Fibroblast of mammary gland (primary cell): Measurements from ENCODE around the gene MINDY4.

Source experiments
- DNase-seq: peaks from one replicate; pipeline ENCODE4 v3.0.0-alpha.2; 2010; ENCODE audit warnings: low read depth
- H3K4me3 ChIP-seq: 2 replicates; pipeline ENCODE4 v1.5.1; 2011; ENCODE audit warnings: low read depth, mild to moderate bottlenecking, low read length, moderate library complexity; ENCODE audit not compliant: control insufficient read depth
- TF ChIP-seq, protein P1 (sequence below): conservative IDR thresholded peaks from 2 replicates; pipeline ENCODE4 v1.5.1; 2011; ENCODE audit warnings: low read depth, low read length, inconsistent platforms; ENCODE audit not compliant: control insufficient read depth, insufficient read depth

The MINDY4 gene

DNA sequence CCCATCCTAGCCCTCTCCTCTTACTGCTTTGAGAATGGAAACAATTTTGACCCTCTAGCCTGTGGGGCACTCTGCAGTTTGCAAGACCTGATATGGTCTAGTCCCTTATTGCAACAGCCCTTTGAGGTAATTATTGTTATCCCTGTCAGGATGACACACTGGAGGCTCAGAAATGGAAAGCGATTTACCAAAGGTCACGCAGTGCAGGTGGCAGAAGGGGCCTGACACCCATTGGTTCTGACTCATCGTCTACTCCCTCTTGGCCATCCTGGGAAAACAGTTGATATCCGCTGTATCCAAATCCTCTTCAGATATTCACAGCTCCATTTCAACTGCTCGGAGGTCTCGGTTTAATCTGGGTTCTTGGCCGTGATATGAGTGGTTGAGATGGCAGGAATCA lies 95.7 kb downstream of the MINDY4 start:
- DNase-seq = no peak
- no peak overlapping the region for H3K4me3 ChIP-seq
- TF ChIP-seq, protein P1, sequence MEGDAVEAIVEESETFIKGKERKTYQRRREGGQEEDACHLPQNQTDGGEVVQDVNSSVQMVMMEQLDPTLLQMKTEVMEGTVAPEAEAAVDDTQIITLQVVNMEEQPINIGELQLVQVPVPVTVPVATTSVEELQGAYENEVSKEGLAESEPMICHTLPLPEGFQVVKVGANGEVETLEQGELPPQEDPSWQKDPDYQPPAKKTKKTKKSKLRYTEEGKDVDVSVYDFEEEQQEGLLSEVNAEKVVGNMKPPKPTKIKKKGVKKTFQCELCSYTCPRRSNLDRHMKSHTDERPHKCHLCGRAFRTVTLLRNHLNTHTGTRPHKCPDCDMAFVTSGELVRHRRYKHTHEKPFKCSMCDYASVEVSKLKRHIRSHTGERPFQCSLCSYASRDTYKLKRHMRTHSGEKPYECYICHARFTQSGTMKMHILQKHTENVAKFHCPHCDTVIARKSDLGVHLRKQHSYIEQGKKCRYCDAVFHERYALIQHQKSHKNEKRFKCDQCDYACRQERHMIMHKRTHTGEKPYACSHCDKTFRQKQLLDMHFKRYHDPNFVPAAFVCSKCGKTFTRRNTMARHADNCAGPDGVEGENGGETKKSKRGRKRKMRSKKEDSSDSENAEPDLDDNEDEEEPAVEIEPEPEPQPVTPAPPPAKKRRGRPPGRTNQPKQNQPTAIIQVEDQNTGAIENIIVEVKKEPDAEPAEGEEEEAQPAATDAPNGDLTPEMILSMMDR = no peak

DNA sequence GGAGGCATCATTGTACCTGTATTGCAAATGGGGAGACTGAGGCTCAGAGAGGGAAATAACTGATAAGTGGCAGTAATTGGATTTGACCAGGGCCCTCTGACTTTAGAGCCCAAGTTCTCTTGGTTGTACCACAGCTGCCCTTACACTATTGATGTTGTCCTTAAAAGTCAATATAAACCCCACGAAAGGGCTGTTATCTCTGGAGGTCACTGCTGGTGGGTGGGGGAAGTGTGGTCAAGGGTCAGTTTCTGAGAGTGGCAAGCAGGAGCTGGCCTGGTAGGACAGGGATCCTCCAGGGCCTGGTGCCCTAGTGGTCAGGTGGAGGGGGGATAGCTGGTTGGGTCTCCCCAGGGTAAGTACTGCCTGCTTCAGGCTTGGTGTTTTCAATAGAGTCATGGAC lies 96.3 kb downstream of the MINDY4 start:
- TF ChIP-seq, protein P1 = no peak
- no peak overlapping the region for H3K4me3 ChIP-seq
- DNase-seq = no peak

DNA sequence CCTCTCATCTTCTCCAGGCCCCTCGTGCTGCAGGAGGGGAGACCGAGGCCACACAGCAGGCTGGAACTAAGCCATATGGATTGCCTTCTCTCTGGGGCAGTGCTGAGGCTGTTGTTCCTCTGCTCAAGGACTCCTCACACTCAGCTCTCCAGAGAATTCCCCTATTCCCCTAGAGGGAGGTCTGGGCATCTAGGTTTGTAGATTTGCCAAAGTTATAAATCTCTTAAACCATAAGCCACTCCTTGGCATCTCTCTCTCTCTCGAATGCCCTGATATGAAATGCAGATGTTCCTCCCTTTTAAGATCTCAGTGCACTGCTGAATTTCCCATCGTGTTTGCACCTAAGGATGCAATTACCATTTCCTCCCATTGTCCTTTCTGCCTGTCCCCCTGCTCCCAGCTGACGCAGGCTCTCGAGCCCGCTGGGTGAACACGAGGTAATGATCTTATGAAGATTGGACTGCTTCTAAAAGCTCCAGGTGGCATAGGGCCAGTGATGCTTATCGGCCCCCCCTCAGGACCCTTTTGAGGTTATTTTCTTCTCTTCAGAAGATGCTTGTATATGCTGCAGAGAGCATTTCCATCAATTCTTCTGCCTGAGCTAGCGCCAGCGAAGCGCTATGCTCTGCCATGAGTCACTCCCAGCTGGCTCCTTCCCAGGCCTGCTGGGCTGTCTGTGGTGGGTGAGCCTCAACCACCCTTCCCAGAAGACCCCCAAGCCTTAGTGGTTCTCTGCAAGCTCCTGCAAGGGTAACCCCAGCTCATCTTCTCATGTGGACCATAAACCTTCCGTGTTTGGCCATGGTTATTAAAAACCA lies 98.8 kb downstream of the MINDY4 start:
- peak; percentile 18 for DNase-seq
- no peak overlapping the region for H3K4me3 ChIP-seq
- TF ChIP-seq, protein P1 = no peak

DNA sequence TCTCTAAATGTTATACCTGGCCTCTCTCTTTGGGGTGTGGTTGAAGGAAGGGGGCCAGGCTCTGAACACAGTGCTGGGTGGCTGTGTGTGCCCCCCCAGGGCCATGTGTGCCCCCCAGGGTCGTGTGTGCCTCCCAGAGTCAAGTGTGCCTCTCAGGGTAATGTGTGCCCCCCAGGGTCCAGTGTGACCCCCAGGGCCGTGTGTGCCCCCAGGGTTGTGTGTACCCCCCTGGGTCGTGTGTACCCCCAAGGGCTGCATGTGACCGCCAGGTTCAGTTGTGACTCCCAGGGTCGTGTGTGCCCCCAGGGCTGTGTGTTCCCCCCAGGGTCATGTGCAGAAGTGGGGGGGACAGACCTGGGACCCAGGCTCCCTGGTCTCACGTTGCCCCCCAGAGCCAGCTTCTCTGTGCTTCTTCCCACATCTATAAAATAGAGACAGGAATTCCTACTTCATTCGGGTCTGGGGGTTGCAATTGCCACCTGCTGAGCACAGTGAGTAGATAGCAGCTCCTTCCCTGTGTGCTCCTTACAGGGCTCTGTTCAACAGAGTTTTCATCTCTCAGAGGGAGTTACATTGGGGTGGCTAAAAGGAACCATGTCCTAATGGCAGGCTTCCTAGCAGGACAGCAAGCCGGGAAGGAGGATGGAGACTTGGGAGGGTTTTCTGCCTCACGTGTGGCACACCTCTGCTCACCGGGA lies 99.8 kb downstream of the MINDY4 start:
- no peak overlapping the region for H3K4me3 ChIP-seq
- no peak for DNase-seq
- TF ChIP-seq, protein P1 = no peak

DNA sequence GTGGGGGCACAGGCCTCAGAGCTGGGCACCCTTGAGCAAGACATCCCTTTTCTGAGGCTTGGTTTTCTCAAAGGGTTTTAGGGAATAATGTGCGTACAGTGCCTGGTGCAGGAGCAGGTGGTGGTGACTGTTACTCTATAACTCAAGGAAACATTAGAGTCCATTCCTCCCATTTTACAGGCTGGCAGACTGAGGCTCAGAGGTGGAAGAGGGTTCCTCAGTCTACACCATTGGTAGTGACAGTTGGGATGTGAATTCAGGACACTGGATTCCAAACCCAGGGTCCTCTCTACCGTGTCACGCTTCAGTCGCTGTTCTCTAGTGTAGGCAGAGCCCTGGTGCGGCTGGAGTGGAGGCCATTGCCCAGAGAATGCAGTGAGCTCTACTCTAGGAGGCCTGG lies 100.4 kb downstream of the MINDY4 start:
- no peak for DNase-seq
- H3K4me3 ChIP-seq = no peak overlapping the region
- TF ChIP-seq, protein P1 = no peak

DNA sequence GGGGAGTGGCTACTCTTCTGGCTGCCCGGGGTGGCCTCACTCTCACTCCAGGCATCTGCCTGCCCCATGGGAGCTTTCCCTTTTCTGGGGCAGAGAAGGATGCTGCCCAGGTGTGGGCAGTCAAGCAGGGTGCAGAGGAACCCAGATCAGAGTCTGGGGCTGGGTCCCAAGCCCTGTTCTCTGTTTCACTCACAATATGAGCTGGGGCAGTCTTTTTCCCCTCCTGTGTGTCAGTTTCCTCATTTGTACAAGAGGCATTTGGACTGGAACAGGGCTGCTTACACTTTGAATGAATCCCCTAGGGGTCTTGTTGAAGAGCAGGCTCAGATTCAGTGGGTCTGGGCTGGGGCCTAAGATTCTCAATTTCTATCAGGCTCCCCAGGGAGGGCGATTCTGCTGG lies 102.0 kb downstream of the MINDY4 start:
- no peak overlapping the region for H3K4me3 ChIP-seq
- TF ChIP-seq, protein P1 = no peak
- DNase-seq = no peak
